Activated T-cell treated with anti-CD3 and anti-CD28 coated beads for 1 hour (primary cell): ENCODE data around the gene RNF39.
"Not testable (repeated sequence)": the region's sequence is repeated elsewhere in the genome, so short reads cannot be mapped to it uniquely, and the experiment has no call there.

ENCODE experiments used
- DNase-seq: peaks from one replicate; pipeline ENCODE4 v3.0.0-alpha.2; 2020; ENCODE audit warnings: low read depth

The RNF39 gene

GRCh38 chr6:30075094-30075789 is at the start of gene RNF39:
Gene RNF39, minus strand, starts transcription at chr6:30075769. Its CDS starts 184 bp downstream, at chr6:30075585.
- DNase-seq, result no peak

- DNase-seq, result no peak
Measured at GRCh38 chr6:30122515-30122914, 46.9 kb upstream of the RNF39 start.

GRCh38 chr6:30121446-30122366 is 46.1 kb upstream of the RNF39 start:
- DNase-seq, result no peak

GRCh38 chr6:30118691-30119090 is 43.1 kb upstream of the RNF39 start:
- DNase-seq, result not testable (repeated sequence)

GRCh38 chr6:30116724-30117123 is 41.2 kb upstream of the RNF39 start:
- DNase-seq, result no peak

GRCh38 chr6:30113841-30114240 is 38.3 kb upstream of the RNF39 start:
- no peak for DNase-seq

GRCh38 chr6:30113003-30113759 is 37.6 kb upstream of the RNF39 start, which contains the start of gene TRIM31:
Gene TRIM31, minus strand, starts transcription at chr6:30113090. Its CDS starts 285 bp downstream, at chr6:30112805.
- DNase-seq, result no peak

GRCh38 chr6:30112402-30112994 is 36.9 kb upstream of the RNF39 start:
- no peak for DNase-seq

- no peak for DNase-seq
Measured at GRCh38 chr6:30111266-30111856, 35.8 kb upstream of the RNF39 start.

GRCh38 chr6:30104661-30105060 is 29.1 kb upstream of the RNF39 start:
- DNase-seq, result no peak

GRCh38 chr6:30103872-30104179 is 28.3 kb upstream of the RNF39 start:
- DNase-seq, result no peak

GRCh38 chr6:30102970-30103871 is 27.7 kb upstream of the RNF39 start:
- peak; percentile 76 for DNase-seq

GRCh38 chr6:30102414-30102969 is 26.9 kb upstream of the RNF39 start:
- no peak for DNase-seq

GRCh38 chr6:30101444-30102413 is 26.2 kb upstream of the RNF39 start:
- peak; percentile 41 for DNase-seq

- no peak for DNase-seq
Measured at GRCh38 chr6:30100585-30101443, 25.2 kb upstream of the RNF39 start.

GRCh38 chr6:30100154-30100553 is 24.6 kb upstream of the RNF39 start:
- DNase-seq, result no peak

GRCh38 chr6:30097902-30098768 is 22.6 kb upstream of the RNF39 start:
- no peak for DNase-seq
